SU-DHL-6 (cell line): ENCODE measurements around the gene NAAA.
"Not testable (repeated sequence)": the region's sequence is repeated elsewhere in the genome, so short reads cannot be mapped to it uniquely, and the experiment has no call there.

ENCODE experiments used
- EZH2phosphoT487 ChIP-seq: fragments of 200-600 bp; sonication (generic), shearing (Covaris generic); conservative IDR thresholded peaks from 2 replicates; pipeline ENCODE4 v1.6.1; 2018; ENCODE audit warnings: mild to moderate bottlenecking, antibody characterized with exemption, low read length, moderate library complexity, mixed read lengths
- TF ChIP-seq, protein P1 (sequence below): fragments of 200-600 bp; sonication (generic); IDR thresholded peaks from one replicate; pipeline ENCODE4 v1.5.1; 2017; ENCODE audit warnings: antibody characterized with exemption, mild to moderate bottlenecking, low read length, moderate library complexity; ENCODE audit not compliant: insufficient read depth, poor library complexity, severe bottlenecking

DNA sequence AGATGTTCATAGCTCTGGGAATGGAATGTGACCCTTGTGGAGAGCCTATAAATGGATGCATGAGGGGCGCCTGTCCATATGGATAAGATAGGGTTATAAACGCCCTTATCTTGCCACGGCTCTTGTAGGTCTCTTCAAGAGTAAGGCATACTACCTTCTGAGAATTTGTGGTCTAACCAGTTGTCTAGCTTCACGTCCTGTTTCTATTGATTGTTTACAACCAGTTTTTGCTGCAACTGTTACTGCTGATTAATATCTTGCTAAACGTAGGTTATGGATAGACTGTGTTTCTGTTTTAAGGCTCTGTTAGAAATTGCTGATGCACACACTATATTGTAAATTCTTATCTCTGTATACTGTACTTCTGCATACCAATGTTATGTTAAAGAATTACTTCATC is 14.0 kb upstream of the NAAA start:
- TF ChIP-seq, protein P1, sequence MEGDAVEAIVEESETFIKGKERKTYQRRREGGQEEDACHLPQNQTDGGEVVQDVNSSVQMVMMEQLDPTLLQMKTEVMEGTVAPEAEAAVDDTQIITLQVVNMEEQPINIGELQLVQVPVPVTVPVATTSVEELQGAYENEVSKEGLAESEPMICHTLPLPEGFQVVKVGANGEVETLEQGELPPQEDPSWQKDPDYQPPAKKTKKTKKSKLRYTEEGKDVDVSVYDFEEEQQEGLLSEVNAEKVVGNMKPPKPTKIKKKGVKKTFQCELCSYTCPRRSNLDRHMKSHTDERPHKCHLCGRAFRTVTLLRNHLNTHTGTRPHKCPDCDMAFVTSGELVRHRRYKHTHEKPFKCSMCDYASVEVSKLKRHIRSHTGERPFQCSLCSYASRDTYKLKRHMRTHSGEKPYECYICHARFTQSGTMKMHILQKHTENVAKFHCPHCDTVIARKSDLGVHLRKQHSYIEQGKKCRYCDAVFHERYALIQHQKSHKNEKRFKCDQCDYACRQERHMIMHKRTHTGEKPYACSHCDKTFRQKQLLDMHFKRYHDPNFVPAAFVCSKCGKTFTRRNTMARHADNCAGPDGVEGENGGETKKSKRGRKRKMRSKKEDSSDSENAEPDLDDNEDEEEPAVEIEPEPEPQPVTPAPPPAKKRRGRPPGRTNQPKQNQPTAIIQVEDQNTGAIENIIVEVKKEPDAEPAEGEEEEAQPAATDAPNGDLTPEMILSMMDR, result not testable (repeated sequence)
- not testable (repeated sequence) for TF ChIP-seq EZH2phosphoT487
